ENCODE measurements around the gene CENPV. TPM values are rescaled to one million over a fixed set of nuclear protein-coding genes. Genes with fewer than 3 reads are reported as not detected.

The CENPV gene
- total and polyA plus RNA-seq, 2 donors from 2014 or later: 9.0 to 42.3 TPM

GRCh38 chr17:16339959-16340358 is 13.3 kb downstream of the CENPV start:
- Histone ChIP-seq H3K36me3 (ENCODE audit: control insufficient read depth in 2 of 3, insufficient read depth in 3 of 3, low read length in 3 of 3) (peaks cover 0 to 9% (median 6%) of the 10 kb centered on the region in 3 donors), H3K9me3 (ENCODE audit: control insufficient read depth in 2 of 3, insufficient read depth in 1 of 3, low read length in 3 of 3) (no peaks in the 10 kb centered on the region), H3K9ac (ENCODE audit: low read length in 3 of 3) (no peak overlapping the region), H3K27ac (ENCODE audit: low read depth in 2 of 2, low read length in 2 of 2) (no peak overlapping the region), H3K4me1 (ENCODE audit: control insufficient read depth in 2 of 3, insufficient read depth in 2 of 3, low read depth in 1 of 3, low read length in 3 of 3) (no peaks in the 10 kb centered on the region), H3K27me3 (ENCODE audit: control insufficient read depth, insufficient read depth, low read length) (no peaks in the 10 kb centered on the region), H3K4me3 (ENCODE audit: low read length in 3 of 3) (no peak overlapping the region)
- no peak for DNase-seq
- no peak for TF ChIP-seq CTCF (IDR thresholded peaks at IDR 0.05; ENCODE audit: borderline replicate concordance, extremely low read depth, insufficient read depth)
- intact Hi-C loops (cut with DNase I): no loop called here
- FAIRE-seq: no peak

GRCh38 chr17:16339402-16339801 is 13.9 kb downstream of the CENPV start:
- no peak for FAIRE-seq
- H3K9ac ChIP-seq (ENCODE audit: low read length in 3 of 3): no peak overlapping the region
- no peak overlapping the region for H3K4me3 ChIP-seq (ENCODE audit: low read length in 3 of 3)
- H3K27me3 ChIP-seq (ENCODE audit: control insufficient read depth, insufficient read depth, low read length): no peaks in the 10 kb centered on the region
- no peaks in the 10 kb centered on the region for H3K4me1 ChIP-seq (ENCODE audit: control insufficient read depth in 2 of 3, insufficient read depth in 2 of 3, low read depth in 1 of 3, low read length in 3 of 3)
- no peak for DNase-seq
- peaks cover 0 to 9% (median 6%) of the 10 kb centered on the region in 3 donors for H3K36me3 ChIP-seq (ENCODE audit: control insufficient read depth in 2 of 3, insufficient read depth in 3 of 3, low read length in 3 of 3)
- no peak for TF ChIP-seq CTCF (IDR thresholded peaks at IDR 0.05; ENCODE audit: borderline replicate concordance, extremely low read depth, insufficient read depth)
- no peaks in the 10 kb centered on the region for H3K9me3 ChIP-seq (ENCODE audit: control insufficient read depth in 2 of 3, insufficient read depth in 1 of 3, low read length in 3 of 3)
- intact Hi-C loops (cut with DNase I): no loop called here
- no peak overlapping the region for H3K27ac ChIP-seq (ENCODE audit: low read depth in 2 of 2, low read length in 2 of 2)

GRCh38 chr17:16338391-16338790 is 14.9 kb downstream of the CENPV start:
- H3K27ac ChIP-seq (ENCODE audit: low read depth in 2 of 2, low read length in 2 of 2): no peak overlapping the region
- H3K36me3 ChIP-seq (ENCODE audit: control insufficient read depth in 2 of 3, insufficient read depth in 3 of 3, low read length in 3 of 3): peaks cover 0 to 6% (median 5%) of the 10 kb centered on the region in 3 donors
- H3K4me1 ChIP-seq (ENCODE audit: control insufficient read depth in 2 of 3, insufficient read depth in 2 of 3, low read depth in 1 of 3, low read length in 3 of 3): no peaks in the 10 kb centered on the region
- no peak for TF ChIP-seq CTCF (IDR thresholded peaks at IDR 0.05; ENCODE audit: borderline replicate concordance, extremely low read depth, insufficient read depth)
- H3K9ac ChIP-seq (ENCODE audit: low read length in 3 of 3): no peak overlapping the region
- intact Hi-C loops (cut with DNase I): no loop called here
- no peaks in the 10 kb centered on the region for H3K27me3 ChIP-seq (ENCODE audit: control insufficient read depth, insufficient read depth, low read length)
- FAIRE-seq (no peak), DNase-seq (no peak)
- H3K4me3 ChIP-seq (ENCODE audit: low read length in 3 of 3): no peak overlapping the region
- H3K9me3 ChIP-seq (ENCODE audit: control insufficient read depth in 2 of 3, insufficient read depth in 1 of 3, low read length in 3 of 3): no peaks in the 10 kb centered on the region

Data from kidney (tissue), 14 donors.